Measurements from ENCODE around the gene INPP5B.

The INPP5B gene

DNA sequence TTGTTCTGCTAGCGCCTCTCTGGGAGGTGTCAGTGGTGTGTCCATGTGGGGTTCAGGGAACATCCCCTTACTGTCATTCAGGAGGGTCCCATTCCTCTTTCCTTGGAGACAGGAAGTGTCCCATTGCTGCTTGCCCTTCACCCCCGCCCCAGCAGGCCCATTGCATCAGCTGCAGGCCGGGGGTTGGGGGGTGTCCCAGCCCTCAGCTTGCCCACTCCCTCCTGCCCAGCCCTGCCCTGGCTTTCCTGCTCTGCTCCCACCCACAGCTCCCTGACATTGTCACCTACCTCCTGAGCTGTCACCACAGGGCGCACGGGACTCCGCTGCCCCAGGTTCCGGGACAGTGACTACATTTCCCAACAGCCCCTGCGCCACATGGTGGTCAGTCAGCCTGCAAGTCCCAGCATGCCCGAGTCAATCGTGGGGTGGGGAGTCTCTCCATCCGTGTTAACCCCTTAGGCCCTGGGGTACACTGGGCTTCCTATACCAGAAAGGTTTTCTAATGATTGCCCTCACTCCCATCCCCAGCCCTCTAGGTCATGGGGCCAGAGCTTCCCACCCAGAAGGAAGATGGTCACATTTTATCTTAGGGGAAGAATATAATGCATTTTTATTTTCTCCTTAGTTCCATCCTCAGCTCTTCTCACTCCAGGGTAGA, at the start of gene INPP5B:
Gene INPP5B (minus strand): TSS at position 351 of the 658 bp plus-strand sequence. CDS start 745 bp downstream, outside the sequence.
- TF ChIP-seq, protein P1, sequence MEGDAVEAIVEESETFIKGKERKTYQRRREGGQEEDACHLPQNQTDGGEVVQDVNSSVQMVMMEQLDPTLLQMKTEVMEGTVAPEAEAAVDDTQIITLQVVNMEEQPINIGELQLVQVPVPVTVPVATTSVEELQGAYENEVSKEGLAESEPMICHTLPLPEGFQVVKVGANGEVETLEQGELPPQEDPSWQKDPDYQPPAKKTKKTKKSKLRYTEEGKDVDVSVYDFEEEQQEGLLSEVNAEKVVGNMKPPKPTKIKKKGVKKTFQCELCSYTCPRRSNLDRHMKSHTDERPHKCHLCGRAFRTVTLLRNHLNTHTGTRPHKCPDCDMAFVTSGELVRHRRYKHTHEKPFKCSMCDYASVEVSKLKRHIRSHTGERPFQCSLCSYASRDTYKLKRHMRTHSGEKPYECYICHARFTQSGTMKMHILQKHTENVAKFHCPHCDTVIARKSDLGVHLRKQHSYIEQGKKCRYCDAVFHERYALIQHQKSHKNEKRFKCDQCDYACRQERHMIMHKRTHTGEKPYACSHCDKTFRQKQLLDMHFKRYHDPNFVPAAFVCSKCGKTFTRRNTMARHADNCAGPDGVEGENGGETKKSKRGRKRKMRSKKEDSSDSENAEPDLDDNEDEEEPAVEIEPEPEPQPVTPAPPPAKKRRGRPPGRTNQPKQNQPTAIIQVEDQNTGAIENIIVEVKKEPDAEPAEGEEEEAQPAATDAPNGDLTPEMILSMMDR (IDR thresholded peaks at IDR 0.05; ENCODE audit: insufficient read depth, low read depth, low read length, missing control alignments) = no peak
- peak; percentile 93 for DNase-seq (ENCODE audit: low read depth)
- peak within 1 kb of the TSS; percentile 86 for H3K4me3 ChIP-seq (ENCODE audit: low read depth, low read length)

DNA sequence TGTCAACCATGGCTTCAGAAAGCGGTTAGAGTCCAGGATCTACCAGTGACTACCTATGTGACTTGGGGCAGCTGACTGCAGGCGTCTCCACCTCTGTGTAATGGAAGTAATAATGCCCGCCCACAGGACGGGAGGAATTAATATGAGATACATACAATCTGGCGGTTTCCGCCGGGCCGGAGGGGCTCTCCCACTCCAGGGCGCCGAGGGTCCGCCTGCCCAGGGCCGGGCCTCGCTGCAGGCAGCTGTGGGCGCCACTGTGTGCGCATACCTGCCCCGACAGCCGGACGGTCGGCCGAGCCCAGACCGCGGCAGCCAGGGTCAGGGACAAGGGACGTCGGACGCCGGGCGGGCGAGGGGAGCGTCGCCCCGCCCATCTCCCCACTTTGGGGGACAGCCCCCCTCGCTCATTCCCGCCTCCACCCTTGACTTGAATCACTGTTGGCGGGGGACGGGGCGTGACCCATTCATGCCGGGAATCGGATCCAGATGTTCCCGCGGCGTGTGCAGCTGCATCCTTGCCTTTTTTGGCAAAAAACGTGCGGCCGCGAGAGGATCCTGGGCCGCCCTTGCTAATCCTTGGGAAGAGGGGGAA, 49.0 kb upstream of the INPP5B start:
- TF ChIP-seq, protein P1 (IDR thresholded peaks at IDR 0.05; ENCODE audit: insufficient read depth, low read depth, low read length, missing control alignments) = no peak
- H3K4me3 ChIP-seq (ENCODE audit: low read depth, low read length) = no peak overlapping the region
- no peak for DNase-seq (ENCODE audit: low read depth)

DNA sequence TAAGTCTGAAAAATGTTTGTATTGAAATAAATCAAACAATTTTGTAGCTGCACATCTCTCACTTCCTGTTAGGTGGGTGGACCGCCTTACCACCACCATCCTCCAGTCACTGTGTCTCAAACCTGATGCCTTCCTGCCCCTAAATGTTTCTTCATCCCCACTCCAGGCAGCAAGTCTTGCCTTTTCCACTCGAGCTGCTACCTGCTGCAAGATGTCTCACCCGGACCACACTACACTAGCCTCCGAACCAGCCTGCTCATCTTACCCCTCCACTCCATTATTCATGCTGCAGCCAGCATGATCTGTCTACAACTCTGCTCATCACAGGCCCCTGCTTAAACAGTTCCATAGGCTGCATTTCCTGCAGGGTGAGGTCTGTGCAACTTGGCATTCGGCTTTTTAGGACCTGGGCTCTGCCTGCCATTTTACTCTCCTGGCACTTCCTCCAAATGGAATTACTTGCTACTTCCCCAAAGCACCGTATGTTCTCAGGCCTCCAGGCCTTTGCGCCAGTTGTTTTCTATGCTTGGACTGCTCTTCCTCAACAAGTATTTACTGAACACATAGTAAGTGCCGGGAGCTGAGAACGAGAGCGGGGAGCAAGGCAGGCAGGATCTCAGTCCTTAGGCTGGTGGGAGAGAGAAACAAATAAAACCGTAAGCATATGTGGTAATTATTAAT, 48.2 kb upstream of the INPP5B start:
- H3K4me3 ChIP-seq (ENCODE audit: low read depth, low read length) = no peak overlapping the region
- no peak for DNase-seq (ENCODE audit: low read depth)
- TF ChIP-seq, protein P1 (IDR thresholded peaks at IDR 0.05; ENCODE audit: insufficient read depth, low read depth, low read length, missing control alignments) = no peak

DNA sequence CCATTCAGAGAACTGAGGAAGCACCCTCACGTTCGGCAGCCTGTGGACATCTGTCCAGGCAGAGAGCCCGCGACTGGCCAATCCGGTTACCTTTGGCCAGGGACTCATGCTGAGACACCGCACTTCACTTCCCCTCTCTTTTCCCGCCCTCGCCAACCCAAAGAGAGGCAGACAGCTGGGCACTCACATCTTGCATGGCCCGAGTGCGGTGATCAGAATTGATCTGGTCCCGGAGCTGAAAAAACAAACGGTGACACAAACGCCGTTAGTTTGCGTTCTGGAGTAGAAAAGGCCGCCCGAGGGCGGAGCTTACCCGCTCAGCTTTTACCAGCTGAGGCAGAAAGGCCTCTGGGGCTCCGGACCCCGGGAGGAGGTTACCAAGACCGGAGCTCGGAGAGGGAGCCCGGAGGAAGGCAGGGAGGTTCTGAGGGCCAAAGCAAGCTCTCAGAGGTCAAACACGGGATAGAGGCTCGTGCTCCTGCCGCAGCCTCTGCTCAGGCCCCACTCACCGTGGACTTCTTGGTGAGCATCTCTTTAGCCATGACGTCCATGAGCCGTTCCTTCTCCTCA, 42.6 kb upstream of the INPP5B start:
- TF ChIP-seq, protein P1 (IDR thresholded peaks at IDR 0.05; ENCODE audit: insufficient read depth, low read depth, low read length, missing control alignments) = no peak
- H3K4me3 ChIP-seq (ENCODE audit: low read depth, low read length) = peak overlapping the region; percentile 88
- peak; percentile 41 for DNase-seq (ENCODE audit: low read depth)

DNA sequence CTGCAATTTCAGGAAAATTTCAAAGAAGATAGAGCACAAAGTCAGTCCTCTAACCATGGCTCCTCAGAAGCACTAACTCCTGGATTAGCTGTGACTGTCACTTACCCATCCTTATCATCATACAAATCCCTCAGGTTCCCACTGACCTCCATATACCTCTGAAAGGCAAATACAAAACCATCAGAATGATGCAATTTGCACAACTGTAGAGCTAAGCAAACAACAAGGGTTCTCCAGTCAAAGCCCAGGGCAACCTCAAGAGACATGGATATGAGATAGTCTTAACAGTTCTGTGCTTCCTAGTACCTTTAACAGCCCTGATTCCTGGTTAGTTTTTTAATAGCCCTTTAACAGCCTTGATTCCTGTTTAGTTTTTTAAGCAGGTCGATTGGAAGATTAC, 40.8 kb upstream of the INPP5B start:
- no peak overlapping the region for H3K4me3 ChIP-seq (ENCODE audit: low read depth, low read length)
- DNase-seq (ENCODE audit: low read depth) = no peak
- TF ChIP-seq, protein P1 (IDR thresholded peaks at IDR 0.05; ENCODE audit: insufficient read depth, low read depth, low read length, missing control alignments) = no peak

DNA sequence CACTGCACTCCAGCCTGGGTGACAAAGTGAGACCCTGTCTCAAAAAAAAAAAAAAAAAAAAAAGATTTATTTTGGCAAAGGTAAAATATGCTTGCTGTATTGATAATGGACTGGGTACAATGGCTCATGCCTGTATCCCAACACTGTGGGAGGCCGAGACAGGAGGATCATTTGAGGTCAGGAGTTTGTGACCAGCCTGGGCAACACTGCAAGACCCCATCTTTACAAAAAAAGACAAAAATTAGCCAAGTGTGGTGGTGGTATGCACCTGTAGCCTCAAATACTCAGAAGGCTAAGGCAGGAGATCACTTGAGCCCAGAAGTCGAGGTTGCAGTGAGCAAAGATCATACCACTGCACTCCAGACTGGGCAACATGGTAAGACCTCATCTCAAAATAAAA, 36.7 kb upstream of the INPP5B start:
- TF ChIP-seq, protein P1 (IDR thresholded peaks at IDR 0.05; ENCODE audit: insufficient read depth, low read depth, low read length, missing control alignments) = no peak
- no peak for DNase-seq (ENCODE audit: low read depth)

More for the DNA sequence above, 36.7 kb upstream of the INPP5B start:
- no peak overlapping the region for H3K4me3 ChIP-seq (ENCODE audit: low read depth, low read length)

All from GM12865 (cell line).